ENCODE measurements around the gene AUTS2.

The AUTS2 gene

GRCh38 chr7:69622014-69622835, 23.9 kb downstream of the AUTS2 start:
- no peak overlapping the region for H3K4me3 ChIP-seq (ENCODE audit: low read depth, low read length)

DNA sequence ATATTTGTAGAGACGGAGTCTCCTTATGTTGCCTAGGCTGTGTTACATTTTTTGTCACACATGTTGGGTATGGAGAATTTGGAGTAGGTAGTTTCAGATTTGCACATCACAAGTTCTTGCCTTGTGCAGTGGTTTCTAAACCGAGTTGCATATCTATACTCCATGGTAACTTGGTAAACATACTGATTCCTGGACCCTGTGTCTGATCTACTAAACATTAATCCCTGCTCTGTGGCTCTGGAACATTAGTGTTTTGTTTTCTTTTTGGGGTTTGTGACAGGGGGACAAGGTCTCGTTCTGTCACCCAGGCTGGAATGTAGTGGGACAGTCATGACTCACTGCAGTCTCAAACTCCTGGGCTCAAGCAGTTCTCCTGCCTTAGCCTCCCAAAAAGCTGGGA, 24.7 kb downstream of the AUTS2 start:
- TF ChIP-seq, protein P1, sequence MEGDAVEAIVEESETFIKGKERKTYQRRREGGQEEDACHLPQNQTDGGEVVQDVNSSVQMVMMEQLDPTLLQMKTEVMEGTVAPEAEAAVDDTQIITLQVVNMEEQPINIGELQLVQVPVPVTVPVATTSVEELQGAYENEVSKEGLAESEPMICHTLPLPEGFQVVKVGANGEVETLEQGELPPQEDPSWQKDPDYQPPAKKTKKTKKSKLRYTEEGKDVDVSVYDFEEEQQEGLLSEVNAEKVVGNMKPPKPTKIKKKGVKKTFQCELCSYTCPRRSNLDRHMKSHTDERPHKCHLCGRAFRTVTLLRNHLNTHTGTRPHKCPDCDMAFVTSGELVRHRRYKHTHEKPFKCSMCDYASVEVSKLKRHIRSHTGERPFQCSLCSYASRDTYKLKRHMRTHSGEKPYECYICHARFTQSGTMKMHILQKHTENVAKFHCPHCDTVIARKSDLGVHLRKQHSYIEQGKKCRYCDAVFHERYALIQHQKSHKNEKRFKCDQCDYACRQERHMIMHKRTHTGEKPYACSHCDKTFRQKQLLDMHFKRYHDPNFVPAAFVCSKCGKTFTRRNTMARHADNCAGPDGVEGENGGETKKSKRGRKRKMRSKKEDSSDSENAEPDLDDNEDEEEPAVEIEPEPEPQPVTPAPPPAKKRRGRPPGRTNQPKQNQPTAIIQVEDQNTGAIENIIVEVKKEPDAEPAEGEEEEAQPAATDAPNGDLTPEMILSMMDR (IDR thresholded peaks at IDR 0.05; ENCODE audit: borderline replicate concordance, insufficient read depth, low read depth, low read length), result no peak
- no peak overlapping the region for H3K4me3 ChIP-seq (ENCODE audit: low read depth, low read length)

More at GRCh38 chr7:69622014-69622835, 23.9 kb downstream of the AUTS2 start:
- TF ChIP-seq, protein P1 (IDR thresholded peaks at IDR 0.05; ENCODE audit: borderline replicate concordance, insufficient read depth, low read depth, low read length), result no peak

DNA sequence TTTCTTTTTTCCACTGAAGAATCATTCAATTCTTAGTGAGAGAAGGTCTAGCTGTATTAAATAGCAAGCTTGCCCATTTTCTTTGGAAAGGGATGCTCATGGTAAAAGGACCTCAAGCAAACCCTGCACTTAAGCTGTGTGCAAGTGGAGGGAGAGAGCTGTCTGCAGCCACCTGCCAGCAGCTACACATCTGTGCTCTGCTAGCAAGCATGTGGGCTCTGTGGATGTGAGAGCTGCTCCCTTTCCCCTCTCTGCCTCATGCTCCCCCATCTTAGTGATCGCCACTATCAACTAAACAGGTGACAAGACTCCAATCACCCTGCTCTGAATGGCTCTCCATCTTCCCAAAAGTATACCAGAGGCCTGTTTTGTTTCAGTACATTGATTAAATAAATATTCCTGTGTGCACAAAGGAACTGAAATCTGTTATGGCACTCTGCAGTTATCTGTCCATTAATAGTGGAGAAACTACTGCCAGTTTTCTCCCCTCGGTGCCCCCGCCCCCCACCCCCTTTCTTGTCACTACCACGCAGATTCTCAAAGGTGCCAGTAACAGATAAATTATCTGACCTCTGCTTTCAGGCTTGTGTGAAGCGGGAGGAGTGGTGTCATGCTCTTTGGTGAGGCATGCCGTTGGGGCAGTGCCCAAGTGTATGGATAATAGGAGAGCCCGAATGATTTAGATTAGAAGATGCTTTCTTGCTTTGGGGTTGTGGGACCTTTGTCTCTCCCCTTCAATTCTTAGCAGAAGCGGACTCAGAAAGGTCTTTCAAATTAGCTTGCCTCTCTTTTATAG, 26.4 kb downstream of the AUTS2 start:
- H3K4me3 ChIP-seq (ENCODE audit: low read depth, low read length), result no peak overlapping the region

GRCh38 chr7:69625238-69625637, 27.0 kb downstream of the AUTS2 start:
- no peak overlapping the region for H3K4me3 ChIP-seq (ENCODE audit: low read depth, low read length)
- TF ChIP-seq, protein P1 (IDR thresholded peaks at IDR 0.05; ENCODE audit: borderline replicate concordance, insufficient read depth, low read depth, low read length), result no peak

More for the DNA sequence above, 26.4 kb downstream of the AUTS2 start:
- TF ChIP-seq, protein P1 (IDR thresholded peaks at IDR 0.05; ENCODE audit: borderline replicate concordance, insufficient read depth, low read depth, low read length), result no peak

- no peak overlapping the region for H3K4me3 ChIP-seq (ENCODE audit: low read depth, low read length)
- TF ChIP-seq, protein P1 (IDR thresholded peaks at IDR 0.05; ENCODE audit: borderline replicate concordance, insufficient read depth, low read depth, low read length), result no peak
Observed at GRCh38 chr7:69625798-69626197, 27.5 kb downstream of the AUTS2 start.

DNA sequence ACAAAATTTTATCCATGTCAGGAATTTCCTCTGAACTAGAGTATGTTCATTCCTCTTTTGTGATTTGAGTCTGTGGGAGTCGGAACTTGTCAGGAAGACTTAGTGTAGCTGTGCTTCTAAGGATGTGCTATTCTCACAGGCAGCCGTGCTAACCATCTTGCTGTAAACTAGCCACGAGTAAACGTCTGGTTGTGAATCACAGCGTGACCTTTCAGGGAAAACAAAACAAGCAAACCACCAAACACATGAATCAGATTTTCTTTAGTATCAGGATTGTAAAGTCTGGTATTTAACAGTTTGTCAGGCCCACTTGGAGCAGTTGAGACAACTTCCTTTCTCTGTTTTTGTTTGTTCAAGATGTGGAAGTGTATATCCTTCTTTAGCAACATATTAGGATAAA, 32.0 kb downstream of the AUTS2 start:
- TF ChIP-seq, protein P1 (IDR thresholded peaks at IDR 0.05; ENCODE audit: borderline replicate concordance, insufficient read depth, low read depth, low read length), result no peak
- no peak overlapping the region for H3K4me3 ChIP-seq (ENCODE audit: low read depth, low read length)

All from GM12875 (cell line).